Measurements from ENCODE around the gene PDZRN3.

DNA sequence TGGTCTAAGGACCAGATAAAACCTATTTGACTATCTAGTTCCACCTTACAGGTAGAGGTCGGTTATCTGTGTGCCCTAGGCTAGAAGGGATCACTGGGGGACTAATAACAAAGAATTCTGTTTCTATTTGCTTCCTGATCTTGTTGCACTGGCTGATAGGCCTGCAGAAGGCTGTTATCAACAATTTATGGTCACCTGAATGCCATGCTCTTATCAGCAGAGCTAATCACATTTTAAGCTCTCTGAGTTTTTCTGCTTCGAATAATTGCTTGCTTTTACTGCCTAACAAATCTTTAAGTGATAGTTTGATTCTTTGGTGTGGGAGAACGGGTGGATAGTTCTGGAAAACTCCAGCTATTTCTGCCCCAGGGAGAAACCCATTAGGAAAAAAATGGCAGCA lies 263.1 kb downstream of the PDZRN3 start:
- TF ChIP-seq ZNF629 (CRISPR knock-in tag; conservative IDR thresholded peaks at IDR 0.05): no peak
- TF ChIP-seq SMYD3 (CRISPR knock-in tag; IDR thresholded peaks at IDR 0.05): no peak
- no peak for TF ChIP-seq NFIC (IDR thresholded peaks at IDR 0.05; ENCODE audit: low read length)
- no peak for TF ChIP-seq ZNF232 (CRISPR knock-in tag; IDR thresholded peaks at IDR 0.05; ENCODE audit: borderline replicate concordance)
- TF ChIP-seq SUZ12 (IDR thresholded peaks at IDR 0.05; ENCODE audit: low read depth, low read length): no peak
- no peak for TF ChIP-seq CREM (IDR thresholded peaks at IDR 0.05)
- TF ChIP-seq CREM (CRISPR knock-in tag; IDR thresholded peaks at IDR 0.05): no peak
- TF ChIP-seq SMARCC2 (IDR thresholded peaks at IDR 0.05): no peak
- no peak for TF ChIP-seq TEAD2 (CRISPR knock-in tag; IDR thresholded peaks at IDR 0.05)

Measured in HepG2 (cell line).